ENCODE data around the gene INIP. TPM values are rescaled to one million over a fixed set of nuclear protein-coding genes. Genes with fewer than 3 reads are reported as not detected.

INIP gene
- total and polyA plus RNA-seq, 9 of the 15 experiments (the other 6 are each of a cell fraction or from before 2014, with no cell fraction given), result 11.9 to 87.9 (median 37.3) TPM

GRCh38 chr9:112659906-112660305 is 58.0 kb downstream of the INIP start:
- Histone ChIP-seq H3K4me1 (replicated peaks in 1 of 2; ENCODE audit: control insufficient read depth in 2 of 2, insufficient read depth in 2 of 2, low read length in 2 of 2) (peaks cover 0 to 6% of the 10 kb centered on the region in 2 experiments; a peak in 1 of 5 replicates), H3K27ac (ENCODE audit: extremely low read depth, low read depth, low read length) (no peak overlapping the region), H3K9me3 (replicated peaks; ENCODE audit: control insufficient read depth, insufficient read depth, low read depth, low read length) (no peaks in the 10 kb centered on the region), H4K20me1 (replicated peaks; ENCODE audit: control insufficient read depth, insufficient read depth, low read length) (no peaks in the 10 kb centered on the region), H2AFZ (ENCODE audit: low read depth, low read length) (no peak overlapping the region), H3K79me2 (ENCODE audit: control insufficient read depth, insufficient read depth, low read length) (no peaks in the 10 kb centered on the region), H3K4me3 (no peak overlapping the region), H3K36me3 (ENCODE audit: control insufficient read depth, insufficient read depth, low read length) (no peaks in the 10 kb centered on the region), H3K27me3 (ENCODE audit: control insufficient read depth in 2 of 2, insufficient read depth in 2 of 2, low read length in 2 of 2) (no peaks in the 10 kb centered on the region), H3K9ac (ENCODE audit: insufficient read depth in 1 of 2, low read depth in 2 of 2, low read length in 2 of 2) (no peak overlapping the region), H3K9me1 (ENCODE audit: control insufficient read depth, insufficient read depth, low read length) (no peaks in the 10 kb centered on the region), H3K4me2 (ENCODE audit: insufficient read depth, low read length) (no peak overlapping the region)
- intact Hi-C loops (cut with micrococcal nuclease) (loop anchor here (10.0 kb wide), 1 partner anchor 135 kb away; no protein-coding TSS in a partner anchor), in situ Hi-C loops (cut with MboI) (no loop called here)
- DNase-seq (ENCODE audit: extremely low read depth in 1 of 4, low spot score in 3 of 4) (no peak), ATAC-seq (no peak), FAIRE-seq (no peak)
- CTCF ChIA-PET (ENCODE audit: low intra/inter-chr PET ratio), result no interaction called here
- TF ChIP-seq NCOR1 (IDR thresholded peaks at IDR 0.05), result no peak
- TF ChIP-seq NUFIP1 (IDR thresholded peaks at IDR 0.05; ENCODE audit: partially characterized antibody), result no peak
- TF ChIP-seq SMARCC2 (IDR thresholded peaks at IDR 0.05; ENCODE audit: low read depth), result no peak
- no peak for TF ChIP-seq MYNN (IDR thresholded peaks at IDR 0.05)
- TF ChIP-seq MYNN (CRISPR knock-in tag; IDR thresholded peaks at IDR 0.05), result no peak
- no peak for TF ChIP-seq MEF2D (tag; conservative IDR thresholded peaks at IDR 0.05; ENCODE audit: low read depth)
- no peak for TF ChIP-seq CEBPZ (IDR thresholded peaks at IDR 0.05; ENCODE audit: borderline replicate concordance, low read depth, low read length)
- no peak for TF ChIP-seq ETV6 (IDR thresholded peaks at IDR 0.05; ENCODE audit: borderline replicate concordance in 1 of 2, low read depth in 2 of 2, low read length in 1 of 2)
- no peak for TF ChIP-seq ETV6 (CRISPR knock-in tag; IDR thresholded peaks at IDR 0.05; ENCODE audit: borderline replicate concordance)
- no peak for TF ChIP-seq ZNF384 (IDR thresholded peaks at IDR 0.05; ENCODE audit: low read depth, low read length)
- no peak for TF ChIP-seq TOE1 (IDR thresholded peaks at IDR 0.05; ENCODE audit: borderline replicate concordance)
- no peak for TF ChIP-seq TOE1 (CRISPR knock-in tag; IDR thresholded peaks at IDR 0.05; ENCODE audit: borderline replicate concordance, low read depth)
- no peak for TF ChIP-seq ZNF518B (CRISPR knock-in tag; IDR thresholded peaks at IDR 0.05)
- no peak for TF ChIP-seq POLR2A (conservative IDR thresholded peaks at IDR 0.05)
- POLR2A ChIA-PET, result interaction anchor here (0.5 kb wide), 1 partner anchor 152 kb away, joined by 4 read pairs; no protein-coding TSS in a partner anchor
- BruUV-seq (replicated peaks), result no TSS peak
- WGBS (ENCODE audit: insufficient coverage, low coverage, missing lambda C conversion rate), result 85% methylated on average over 12 of the region's 12 CpGs
